HEK293 (cell line): ENCODE results near the gene FNDC1.

Source experiments
- CTCF ChIA-PET: fragments of 350-600 bp; formaldehyde crosslinking; extraction: SDS; loops from one replicate; lab custom pipeline; 2021; ENCODE audit warnings: antibody characterized with exemption; lab: Yijun Ruan, JAX
- POLR2A ChIA-PET: fragments of 300-600 bp; formaldehyde crosslinking; extraction: SDS; loops from one replicate; lab custom pipeline; 2020; ENCODE audit warnings: antibody characterized with exemption, inconsistent platforms; lab: Yijun Ruan, JAX
- H3K27ac ChIP-seq: fragments of 200-500 bp; sonication (Bioruptor generic); 2 replicates; pipeline ENCODE4 v1.5.1; 2014; ENCODE audit warnings: low read depth, low read length, control low read depth, inconsistent platforms; ENCODE audit errors: extremely low read depth
- H3K36me3 ChIP-seq, 2 experiments: fragments of 200-500 bp in 1 of 2; sonication (Bioruptor generic) in 1 of 2; 1 replicate in 1 of 2; 2 replicates in 1 of 2; pipeline ENCODE4 v1.5.1; 2014 to 2017; ENCODE audit warnings: inconsistent platforms in 2 of 2, low read length in 2 of 2; ENCODE audit not compliant: control insufficient read depth in 2 of 2, insufficient read depth in 1 of 2
- H3K4me1 ChIP-seq: fragments of 200-500 bp; sonication (Bioruptor generic); 2 replicates; pipeline ENCODE4 v1.5.1; 2014; ENCODE audit warnings: mild to moderate bottlenecking, low read length, inconsistent platforms; ENCODE audit not compliant: control insufficient read depth, insufficient read depth
- H3K4me3 ChIP-seq: 2 replicates; pipeline ENCODE4 v1.5.1; 2011; ENCODE audit warnings: low read depth, mild to moderate bottlenecking, control low read depth, low read length, moderate library complexity
- H3K9me3 ChIP-seq: fragments of 200-500 bp; sonication (Bioruptor generic); 2 replicates; pipeline ENCODE4 v1.5.1; 2014; ENCODE audit warnings: low read depth, low read length, inconsistent platforms; ENCODE audit not compliant: control insufficient read depth, insufficient read depth
- MZF1 ChIP-seq: fragments of 450-650 bp; formaldehyde crosslinking; IDR thresholded peaks from 2 replicates; pipeline ENCODE4 v1.5.1; 2017; ENCODE audit warnings: missing biosample characterization, missing genetic modification characterization, borderline replicate concordance
- SALL2 ChIP-seq: fragments of 450-650 bp; formaldehyde crosslinking; IDR thresholded peaks from 2 replicates; pipeline ENCODE4 v1.5.0; 2017; ENCODE audit warnings: missing biosample characterization, mild to moderate bottlenecking, missing genetic modification characterization, borderline replicate concordance
- SCRT1 ChIP-seq: fragments of 450-650 bp; formaldehyde crosslinking; IDR thresholded peaks from 2 replicates; pipeline ENCODE4 v1.5.1; 2016; ENCODE audit warnings: missing biosample characterization, missing genetic modification characterization, borderline replicate concordance
- SP3 ChIP-seq: fragments of 450-650 bp; formaldehyde crosslinking; IDR thresholded peaks from 2 replicates; pipeline ENCODE4 v1.5.1; 2016; ENCODE audit warnings: missing biosample characterization, missing genetic modification characterization
- ZFHX2 ChIP-seq: fragments of 450-650 bp; formaldehyde crosslinking; conservative IDR thresholded peaks from 2 replicates; pipeline ENCODE4 v1.5.1; 2016; ENCODE audit warnings: missing biosample characterization, missing genetic modification characterization
- ZFP69B ChIP-seq: fragments of 450-650 bp; formaldehyde crosslinking; IDR thresholded peaks from 2 replicates; pipeline ENCODE4 v1.5.1; 2016; ENCODE audit warnings: missing biosample characterization, missing genetic modification characterization
- ZNF157 ChIP-seq: fragments of 450-650 bp; formaldehyde crosslinking; IDR thresholded peaks from 2 replicates; pipeline ENCODE4 v1.5.1; 2016; ENCODE audit warnings: missing biosample characterization, missing genetic modification characterization
- ZNF248 ChIP-seq: fragments of 450-650 bp; formaldehyde crosslinking; IDR thresholded peaks from 2 replicates; pipeline ENCODE4 v1.5.1; 2017; ENCODE audit warnings: missing biosample characterization, missing genetic modification characterization
- ZNF335 ChIP-seq: fragments of 450-650 bp; formaldehyde crosslinking; conservative IDR thresholded peaks from 2 replicates; pipeline ENCODE4 v1.5.1; 2016; ENCODE audit warnings: missing biosample characterization, missing genetic modification characterization
- ZNF391 ChIP-seq: fragments of 450-650 bp; formaldehyde crosslinking; IDR thresholded peaks from 2 replicates; pipeline ENCODE4 v1.5.1; 2016; ENCODE audit warnings: low read depth, missing biosample characterization, missing genetic modification characterization, borderline replicate concordance
- ZNF48 ChIP-seq: fragments of 450-650 bp; formaldehyde crosslinking; IDR thresholded peaks from 2 replicates; pipeline ENCODE4 v1.5.1; 2016; ENCODE audit warnings: missing biosample characterization, missing genetic modification characterization
- ZNF514 ChIP-seq: fragments of 450-650 bp; formaldehyde crosslinking; IDR thresholded peaks from 2 replicates; pipeline ENCODE4 v1.5.1; 2016; ENCODE audit warnings: missing biosample characterization, missing genetic modification characterization
- ZNF530 ChIP-seq: fragments of 450-650 bp; formaldehyde crosslinking; IDR thresholded peaks from 2 replicates; pipeline ENCODE4 v1.5.1; 2016; ENCODE audit warnings: low read depth, missing biosample characterization, missing genetic modification characterization
- ZNF610 ChIP-seq: fragments of 450-650 bp; formaldehyde crosslinking; IDR thresholded peaks from 2 replicates; pipeline ENCODE4 v1.5.1; 2016; ENCODE audit warnings: missing biosample characterization, missing genetic modification characterization, borderline replicate concordance
- ZNF658 ChIP-seq: fragments of 450-650 bp; formaldehyde crosslinking; IDR thresholded peaks from 2 replicates; pipeline ENCODE4; 2016; ENCODE audit warnings: missing biosample characterization, missing genetic modification characterization
- ZNF776 ChIP-seq: fragments of 450-650 bp; formaldehyde crosslinking; IDR thresholded peaks from 2 replicates; pipeline ENCODE4 v1.5.0; 2017; ENCODE audit warnings: missing biosample characterization, missing genetic modification characterization, borderline replicate concordance
- TF ChIP-seq, protein P1 (sequence below): fragments of 450-650 bp; formaldehyde crosslinking; IDR thresholded peaks from 2 replicates; pipeline ENCODE4 v1.5.1; 2016; ENCODE audit warnings: missing biosample characterization, missing genetic modification characterization, low read depth
- TF ChIP-seq, protein P2 (sequence below): fragments of 450-650 bp; formaldehyde crosslinking; IDR thresholded peaks from 2 replicates; pipeline ENCODE4 v1.5.1; 2016; ENCODE audit warnings: missing biosample characterization, missing genetic modification characterization, borderline replicate concordance
- TF ChIP-seq, protein P3 (sequence below): fragments of 450-650 bp; formaldehyde crosslinking; IDR thresholded peaks from 2 replicates; pipeline ENCODE4 v1.5.1; 2016; ENCODE audit warnings: missing biosample characterization, missing genetic modification characterization
- TF ChIP-seq, protein P4 (sequence below): fragments of 450-650 bp; formaldehyde crosslinking; IDR thresholded peaks from 2 replicates; pipeline ENCODE4 v1.5.1; 2016; ENCODE audit warnings: missing biosample characterization, missing genetic modification characterization
- TF ChIP-seq, protein P5 (sequence below): fragments of 450-650 bp; formaldehyde crosslinking; IDR thresholded peaks from 2 replicates; pipeline ENCODE4 v1.5.1; 2016; ENCODE audit warnings: missing biosample characterization, missing genetic modification characterization

Gene FNDC1

DNA sequence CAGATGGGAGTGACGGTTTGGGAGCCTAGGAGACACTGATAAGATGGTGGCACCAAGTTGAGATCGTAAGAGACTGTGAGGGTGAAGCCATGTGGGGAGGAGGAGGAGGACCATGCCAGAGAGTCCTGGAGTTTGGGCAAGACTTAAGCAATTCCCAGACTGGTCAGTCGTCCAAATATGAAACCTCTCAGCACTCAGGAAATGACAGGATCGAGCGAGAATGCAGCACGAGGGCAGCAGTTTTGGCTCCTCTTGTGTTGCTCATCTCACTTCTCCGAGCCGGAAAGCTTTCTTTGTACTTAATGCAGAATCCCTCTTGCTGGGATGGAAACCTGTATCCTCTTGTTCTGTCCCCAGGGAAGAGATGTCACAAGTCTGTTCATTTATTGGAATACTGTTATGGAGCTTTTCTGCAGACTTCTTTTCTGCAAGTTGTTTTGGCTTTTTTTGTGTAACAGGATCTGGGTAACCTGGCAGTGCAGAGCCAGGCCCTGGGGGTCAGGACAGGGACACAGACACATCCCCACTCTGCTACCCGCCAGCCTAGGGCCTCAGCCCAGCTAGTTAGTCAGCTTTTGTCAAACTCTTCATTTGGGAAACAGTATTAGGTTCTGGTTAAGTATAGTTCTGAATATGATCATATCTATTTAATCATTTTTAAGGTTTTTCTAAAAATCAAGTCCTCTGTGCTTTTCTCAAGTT lies 34.3 kb downstream of the FNDC1 start:
- H3K9me3 ChIP-seq: no peaks in the 10 kb centered on the region
- ChIA-PET POLR2A (no interaction called here), CTCF (interaction anchor here (0.6 to 2.7 kb wide), 2 partner anchors 29 to 104 kb away, joined by 7 to 9 read pairs; no protein-coding TSS in a partner anchor)
- no peak overlapping the region for H3K4me3 ChIP-seq
- TF ChIP-seq ZNF391 (tag by site-specific recombination): no peak
- H3K4me1 ChIP-seq: no peaks in the 10 kb centered on the region
- no peak overlapping the region for H3K27ac ChIP-seq
- no peaks in the 10 kb centered on the region for H3K36me3 ChIP-seq

DNA sequence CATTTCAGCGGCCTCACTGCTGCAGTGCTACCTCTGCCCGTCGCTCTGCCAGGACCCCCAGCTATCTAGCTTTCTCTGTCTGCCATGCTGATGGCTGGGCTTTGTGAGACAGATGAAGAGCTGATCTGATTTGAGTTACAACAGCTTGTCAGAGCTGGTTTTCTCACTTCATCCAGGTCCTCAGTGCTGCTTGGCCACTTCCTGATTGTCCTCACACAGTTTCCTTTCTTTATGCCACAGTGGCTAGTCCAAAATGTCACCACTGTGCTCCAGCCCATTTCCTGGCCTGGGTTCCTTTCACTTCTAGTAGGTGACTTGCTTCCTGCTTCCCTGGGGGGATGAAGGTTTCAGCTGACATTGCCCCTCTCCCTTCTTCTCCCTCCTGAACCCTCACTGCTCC lies 35.4 kb downstream of the FNDC1 start:
- CTCF ChIA-PET: interaction anchor here (0.5 to 2.7 kb wide), 4 partner anchors 30 to 76 kb away, joined by 3 to 9 read pairs (median 3); no protein-coding TSS in a partner anchor
- Histone ChIP-seq H3K36me3 (no peaks in the 10 kb centered on the region), H3K9me3 (no peaks in the 10 kb centered on the region), H3K4me3 (no peak overlapping the region), H3K4me1 (no peaks in the 10 kb centered on the region), H3K27ac (no peak overlapping the region)
- POLR2A ChIA-PET: no interaction called here
- TF ChIP-seq ZNF530 (tag by site-specific recombination) (no peak), SP3 (tag by site-specific recombination) (no peak), MZF1 (tag by site-specific recombination) (no peak), ZNF776 (tag by site-specific recombination) (no peak), ZNF658 (tag by site-specific recombination) (no peak), SALL2 (tag by site-specific recombination) (no peak), SCRT1 (tag by site-specific recombination) (no peak), ZNF248 (tag by site-specific recombination) (no peak), ZFP69B (no peak), ZNF610 (tag by site-specific recombination) (no peak), ZNF335 (tag by site-specific recombination) (no peak), ZNF514 (tag by site-specific recombination) (no peak), ZNF48 (no peak), ZFHX2 (no peak), ZNF157 (no peak)
- TF ChIP-seq, protein P1, sequence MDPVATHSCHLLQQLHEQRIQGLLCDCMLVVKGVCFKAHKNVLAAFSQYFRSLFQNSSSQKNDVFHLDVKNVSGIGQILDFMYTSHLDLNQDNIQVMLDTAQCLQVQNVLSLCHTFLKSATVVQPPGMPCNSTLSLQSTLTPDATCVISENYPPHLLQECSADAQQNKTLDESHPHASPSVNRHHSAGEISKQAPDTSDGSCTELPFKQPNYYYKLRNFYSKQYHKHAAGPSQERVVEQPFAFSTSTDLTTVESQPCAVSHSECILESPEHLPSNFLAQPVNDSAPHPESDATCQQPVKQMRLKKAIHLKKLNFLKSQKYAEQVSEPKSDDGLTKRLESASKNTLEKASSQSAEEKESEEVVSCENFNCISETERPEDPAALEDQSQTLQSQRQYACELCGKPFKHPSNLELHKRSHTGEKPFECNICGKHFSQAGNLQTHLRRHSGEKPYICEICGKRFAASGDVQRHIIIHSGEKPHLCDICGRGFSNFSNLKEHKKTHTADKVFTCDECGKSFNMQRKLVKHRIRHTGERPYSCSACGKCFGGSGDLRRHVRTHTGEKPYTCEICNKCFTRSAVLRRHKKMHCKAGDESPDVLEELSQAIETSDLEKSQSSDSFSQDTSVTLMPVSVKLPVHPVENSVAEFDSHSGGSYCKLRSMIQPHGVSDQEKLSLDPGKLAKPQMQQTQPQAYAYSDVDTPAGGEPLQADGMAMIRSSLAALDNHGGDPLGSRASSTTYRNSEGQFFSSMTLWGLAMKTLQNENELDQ: no peak
- TF ChIP-seq, protein P2, sequence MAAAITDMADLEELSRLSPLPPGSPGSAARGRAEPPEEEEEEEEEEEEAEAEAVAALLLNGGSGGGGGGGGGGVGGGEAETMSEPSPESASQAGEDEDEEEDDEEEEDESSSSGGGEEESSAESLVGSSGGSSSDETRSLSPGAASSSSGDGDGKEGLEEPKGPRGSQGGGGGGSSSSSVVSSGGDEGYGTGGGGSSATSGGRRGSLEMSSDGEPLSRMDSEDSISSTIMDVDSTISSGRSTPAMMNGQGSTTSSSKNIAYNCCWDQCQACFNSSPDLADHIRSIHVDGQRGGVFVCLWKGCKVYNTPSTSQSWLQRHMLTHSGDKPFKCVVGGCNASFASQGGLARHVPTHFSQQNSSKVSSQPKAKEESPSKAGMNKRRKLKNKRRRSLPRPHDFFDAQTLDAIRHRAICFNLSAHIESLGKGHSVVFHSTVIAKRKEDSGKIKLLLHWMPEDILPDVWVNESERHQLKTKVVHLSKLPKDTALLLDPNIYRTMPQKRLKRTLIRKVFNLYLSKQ (tag by site-specific recombination): no peak
- TF ChIP-seq, protein P3, sequence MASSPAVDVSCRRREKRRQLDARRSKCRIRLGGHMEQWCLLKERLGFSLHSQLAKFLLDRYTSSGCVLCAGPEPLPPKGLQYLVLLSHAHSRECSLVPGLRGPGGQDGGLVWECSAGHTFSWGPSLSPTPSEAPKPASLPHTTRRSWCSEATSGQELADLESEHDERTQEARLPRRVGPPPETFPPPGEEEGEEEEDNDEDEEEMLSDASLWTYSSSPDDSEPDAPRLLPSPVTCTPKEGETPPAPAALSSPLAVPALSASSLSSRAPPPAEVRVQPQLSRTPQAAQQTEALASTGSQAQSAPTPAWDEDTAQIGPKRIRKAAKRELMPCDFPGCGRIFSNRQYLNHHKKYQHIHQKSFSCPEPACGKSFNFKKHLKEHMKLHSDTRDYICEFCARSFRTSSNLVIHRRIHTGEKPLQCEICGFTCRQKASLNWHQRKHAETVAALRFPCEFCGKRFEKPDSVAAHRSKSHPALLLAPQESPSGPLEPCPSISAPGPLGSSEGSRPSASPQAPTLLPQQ (tag by site-specific recombination): no peak
- TF ChIP-seq, protein P4, sequence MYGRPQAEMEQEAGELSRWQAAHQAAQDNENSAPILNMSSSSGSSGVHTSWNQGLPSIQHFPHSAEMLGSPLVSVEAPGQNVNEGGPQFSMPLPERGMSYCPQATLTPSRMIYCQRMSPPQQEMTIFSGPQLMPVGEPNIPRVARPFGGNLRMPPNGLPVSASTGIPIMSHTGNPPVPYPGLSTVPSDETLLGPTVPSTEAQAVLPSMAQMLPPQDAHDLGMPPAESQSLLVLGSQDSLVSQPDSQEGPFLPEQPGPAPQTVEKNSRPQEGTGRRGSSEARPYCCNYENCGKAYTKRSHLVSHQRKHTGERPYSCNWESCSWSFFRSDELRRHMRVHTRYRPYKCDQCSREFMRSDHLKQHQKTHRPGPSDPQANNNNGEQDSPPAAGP: no peak
- TF ChIP-seq, protein P5, sequence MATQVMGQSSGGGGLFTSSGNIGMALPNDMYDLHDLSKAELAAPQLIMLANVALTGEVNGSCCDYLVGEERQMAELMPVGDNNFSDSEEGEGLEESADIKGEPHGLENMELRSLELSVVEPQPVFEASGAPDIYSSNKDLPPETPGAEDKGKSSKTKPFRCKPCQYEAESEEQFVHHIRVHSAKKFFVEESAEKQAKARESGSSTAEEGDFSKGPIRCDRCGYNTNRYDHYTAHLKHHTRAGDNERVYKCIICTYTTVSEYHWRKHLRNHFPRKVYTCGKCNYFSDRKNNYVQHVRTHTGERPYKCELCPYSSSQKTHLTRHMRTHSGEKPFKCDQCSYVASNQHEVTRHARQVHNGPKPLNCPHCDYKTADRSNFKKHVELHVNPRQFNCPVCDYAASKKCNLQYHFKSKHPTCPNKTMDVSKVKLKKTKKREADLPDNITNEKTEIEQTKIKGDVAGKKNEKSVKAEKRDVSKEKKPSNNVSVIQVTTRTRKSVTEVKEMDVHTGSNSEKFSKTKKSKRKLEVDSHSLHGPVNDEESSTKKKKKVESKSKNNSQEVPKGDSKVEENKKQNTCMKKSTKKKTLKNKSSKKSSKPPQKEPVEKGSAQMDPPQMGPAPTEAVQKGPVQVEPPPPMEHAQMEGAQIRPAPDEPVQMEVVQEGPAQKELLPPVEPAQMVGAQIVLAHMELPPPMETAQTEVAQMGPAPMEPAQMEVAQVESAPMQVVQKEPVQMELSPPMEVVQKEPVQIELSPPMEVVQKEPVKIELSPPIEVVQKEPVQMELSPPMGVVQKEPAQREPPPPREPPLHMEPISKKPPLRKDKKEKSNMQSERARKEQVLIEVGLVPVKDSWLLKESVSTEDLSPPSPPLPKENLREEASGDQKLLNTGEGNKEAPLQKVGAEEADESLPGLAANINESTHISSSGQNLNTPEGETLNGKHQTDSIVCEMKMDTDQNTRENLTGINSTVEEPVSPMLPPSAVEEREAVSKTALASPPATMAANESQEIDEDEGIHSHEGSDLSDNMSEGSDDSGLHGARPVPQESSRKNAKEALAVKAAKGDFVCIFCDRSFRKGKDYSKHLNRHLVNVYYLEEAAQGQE: no peak
